Right lobe of liver (tissue), 6 donors: Measurements from ENCODE around the gene SLC7A4. TPM values are rescaled to one million over a fixed set of nuclear protein-coding genes. Genes with fewer than 3 reads are reported as not detected.

Experiments used
- ATAC-seq, 4 donors: fragments of 200-7000 bp; cut with Tn5 transposase; one replicate each; pipeline ENCODE4 v1.9.1; 2020; ENCODE audit warnings: mild to moderate bottlenecking in 4 of 4, moderate library complexity in 4 of 4
- DNase-seq, 3 donors: peaks; one replicate each; pipeline ENCODE4 v3.0.0-alpha.2; 2020
- H3K27ac ChIP-seq, 3 donors: fragments of 200-600 bp; one replicate each; pipeline ENCODE4 v1.8.0; 2022
- H3K27me3 ChIP-seq, 2 donors: fragments of 200-600 bp; one replicate each; pipeline ENCODE4 v1.8.0; 2022
- H3K36me3 ChIP-seq, 4 donors: fragments of 200-600 bp; sonication (generic) in 1 of 4; one replicate each; pipeline versions ENCODE4 v1.5.1 to v1.8.0; 2017 to 2022; ENCODE audit warnings: control low read depth in 1 of 4
- H3K4me1 ChIP-seq, 4 donors: fragments of 200-600 bp; sonication (generic) in 1 of 4; one replicate each; pipeline versions ENCODE4 v1.5.1 to v1.8.0; 2017 to 2022; ENCODE audit warnings: control low read depth in 1 of 4
- H3K4me3 ChIP-seq, 3 donors: fragments of 200-600 bp; one replicate each; pipeline ENCODE4 v1.8.0; 2022
- H3K9me3 ChIP-seq, 4 donors: fragments of 200-600 bp; sonication (generic) in 1 of 4; one replicate each; pipeline versions ENCODE4 v1.5.1 to v1.8.0; 2017 to 2022; ENCODE audit warnings: control low read depth in 1 of 4
- POLR2A ChIP-seq: fragments of 450-650 bp; IDR thresholded peaks from one replicate; pipeline ENCODE4 v1.6.1; 2017; ENCODE audit warnings: antibody characterized with exemption, mild to moderate bottlenecking
- WGBS: methylation state at CpG from one replicate; pipeline ENCODE4 v1.1.6; 2018; ENCODE audit warnings: low coverage, low lambda C conversion rate; ENCODE audit not compliant: insufficient coverage; ENCODE audit errors: missing lambda C conversion rate; 5-methylcytosine and 5-hydroxymethylcytosine counted together
- intact Hi-C, 2 donors: fragments of 100-400 bp; cut with DNase I; formaldehyde crosslinking; loops; one replicate each; pipeline versions ENCODE4 v1.11.2 to v1.14.1; 2022
- total RNA-seq, 6 experiments: library from RNA; depleted of rRNA in 2 of 6; stranded (reverse); fragments of >200 nt in 2 of 6; fragmentation: NEBNext Ultra II Directional in 3 of 6; extraction: Animal tissue kit (Norgen Biotek cat#: 25700) in 3 of 6; gene quantifications; one replicate each; pipeline versions ENCODE4 v1.1.0 to v1.2.4, GENCODE V29; 2016 to 2023
- TF ChIP-seq, protein P1 (sequence below), 4 donors: fragments of 200-600 bp in 3 of 4; fragments of 450-650 bp in 1 of 4; IDR thresholded peaks; one replicate each; pipeline versions ENCODE4 v1.5.1 to v1.8.0; 2016 to 2022; ENCODE audit warnings: antibody characterized with exemption in 4 of 4, mild to moderate bottlenecking in 2 of 4
- donor health status: DM: no; HTN: yes; CAD: no.
- donor health status: DM: no; HTN: no; CAD: no.
- donor health status: DM: no; HTN: no; CAD: no.
- donor health status: DM: no; HTN: yes; CAD: no.
- donor health status: DM: no; HTN: yes; CAD: no.

Gene SLC7A4
- total RNA-seq, 6 experiments from 2014 or later = 0.12 to 0.35 (median 0.18) TPM; not detected in 1

DNA sequence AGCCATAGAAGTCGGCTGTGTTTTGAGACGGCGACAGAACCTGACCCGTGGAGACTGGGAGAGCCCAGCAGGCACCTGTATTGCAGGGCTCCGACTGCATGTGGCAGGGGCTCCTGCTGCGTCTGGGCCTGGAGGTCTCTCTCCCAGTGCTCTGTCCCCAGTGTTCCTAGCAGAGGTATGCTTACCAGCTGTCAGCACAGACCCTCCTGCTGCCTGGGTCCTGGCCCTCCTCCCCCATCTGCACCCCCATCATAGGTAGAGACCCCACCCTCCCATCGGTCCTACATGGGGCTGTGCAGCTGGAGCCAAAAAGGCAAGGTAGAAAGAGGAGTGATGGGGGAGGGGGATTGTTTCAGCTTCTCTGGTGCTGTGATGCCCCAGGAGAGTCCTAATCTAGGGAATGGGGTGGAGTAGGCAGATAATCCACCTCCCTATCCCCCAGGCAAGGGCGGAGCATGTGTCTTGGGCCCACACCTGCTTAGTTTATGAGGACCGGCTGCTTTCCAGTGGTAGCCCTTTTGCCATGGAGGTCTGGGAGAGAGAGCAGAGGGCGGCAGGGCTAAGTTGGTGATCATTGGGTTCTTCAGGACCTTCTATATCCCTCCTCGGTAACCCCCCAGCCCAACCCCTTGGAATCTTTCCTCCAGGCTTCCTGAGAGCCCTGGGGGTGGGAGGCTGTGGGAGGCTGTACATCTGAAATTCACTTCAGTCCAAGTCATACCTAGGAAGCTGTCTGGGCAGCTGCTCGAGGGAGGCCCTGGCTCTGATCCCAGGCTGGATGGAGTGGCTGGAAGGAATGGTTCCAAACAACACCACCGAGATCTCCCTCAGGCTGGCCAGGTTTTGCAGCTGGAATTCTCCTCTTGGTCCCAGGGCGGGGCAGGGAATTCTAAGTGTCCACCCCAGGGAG lies 5.3 kb downstream of the SLC7A4 start:
- DNase-seq (no peak), ATAC-seq (no peak)
- intact Hi-C loops = no loop called here

DNA sequence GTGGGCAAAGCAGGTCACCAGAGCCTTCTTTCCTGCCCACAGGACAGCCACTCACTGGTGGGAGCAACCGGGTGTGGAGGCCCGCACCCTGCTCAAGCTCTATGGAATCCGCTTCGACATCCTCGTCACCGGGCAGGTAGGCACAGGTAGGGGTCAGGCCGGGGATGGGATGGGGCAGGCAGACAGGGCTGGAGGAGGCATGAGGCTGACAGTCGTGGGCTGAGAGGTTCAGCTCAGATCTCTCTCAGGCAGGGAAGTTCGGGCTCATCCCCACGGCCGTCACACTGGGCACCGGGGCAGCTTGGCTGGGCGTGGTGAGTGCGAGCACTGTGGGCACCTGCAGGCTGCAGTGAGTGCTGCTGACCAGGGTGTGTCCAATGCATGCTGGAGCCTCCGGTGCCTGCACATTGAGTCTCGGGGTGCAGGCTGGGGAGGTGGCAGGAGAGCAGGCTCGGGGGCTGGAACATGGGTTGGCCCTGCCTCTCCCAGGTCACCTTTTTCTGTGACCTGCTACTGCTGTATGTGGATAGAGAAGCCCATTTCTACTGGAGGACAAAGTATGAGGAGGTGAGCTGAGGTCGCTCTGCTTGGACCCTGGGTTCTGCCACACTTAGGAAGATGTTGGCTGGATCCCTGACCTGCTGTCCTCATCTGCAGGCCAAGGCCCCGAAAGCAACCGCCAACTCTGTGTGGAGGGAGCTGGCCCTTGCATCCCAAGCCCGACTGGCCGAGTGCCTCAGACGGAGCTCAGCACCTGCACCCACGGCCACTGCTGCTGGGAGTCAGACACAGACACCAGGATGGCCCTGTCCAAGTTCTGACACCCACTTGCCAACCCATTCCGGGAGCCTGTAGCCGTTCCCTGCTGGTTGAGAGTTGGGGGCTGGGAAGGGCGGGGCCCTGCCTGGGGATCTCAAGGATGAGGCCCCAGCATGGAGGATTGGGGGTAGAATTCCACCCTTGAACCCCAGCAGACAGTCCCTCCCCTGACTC lies 6.3 kb downstream of the SLC7A4 start:
- no peak overlapping the region for H3K4me3 ChIP-seq
- WGBS = 78% methylated on average over 4 of the region's 27 CpGs
- no peak overlapping the region for H3K27ac ChIP-seq
- H3K27me3 ChIP-seq = no peaks in the 10 kb centered on the region
- H3K36me3 ChIP-seq = no peaks in the 10 kb centered on the region
- DNase-seq (no peak), ATAC-seq (no peak)
- intact Hi-C loops = no loop called here
- no peaks in the 10 kb centered on the region for H3K9me3 ChIP-seq
- TF ChIP-seq, protein P1, sequence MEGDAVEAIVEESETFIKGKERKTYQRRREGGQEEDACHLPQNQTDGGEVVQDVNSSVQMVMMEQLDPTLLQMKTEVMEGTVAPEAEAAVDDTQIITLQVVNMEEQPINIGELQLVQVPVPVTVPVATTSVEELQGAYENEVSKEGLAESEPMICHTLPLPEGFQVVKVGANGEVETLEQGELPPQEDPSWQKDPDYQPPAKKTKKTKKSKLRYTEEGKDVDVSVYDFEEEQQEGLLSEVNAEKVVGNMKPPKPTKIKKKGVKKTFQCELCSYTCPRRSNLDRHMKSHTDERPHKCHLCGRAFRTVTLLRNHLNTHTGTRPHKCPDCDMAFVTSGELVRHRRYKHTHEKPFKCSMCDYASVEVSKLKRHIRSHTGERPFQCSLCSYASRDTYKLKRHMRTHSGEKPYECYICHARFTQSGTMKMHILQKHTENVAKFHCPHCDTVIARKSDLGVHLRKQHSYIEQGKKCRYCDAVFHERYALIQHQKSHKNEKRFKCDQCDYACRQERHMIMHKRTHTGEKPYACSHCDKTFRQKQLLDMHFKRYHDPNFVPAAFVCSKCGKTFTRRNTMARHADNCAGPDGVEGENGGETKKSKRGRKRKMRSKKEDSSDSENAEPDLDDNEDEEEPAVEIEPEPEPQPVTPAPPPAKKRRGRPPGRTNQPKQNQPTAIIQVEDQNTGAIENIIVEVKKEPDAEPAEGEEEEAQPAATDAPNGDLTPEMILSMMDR (IDR thresholded peaks at IDR 0.05) = no peak
- TF ChIP-seq POLR2A = no peak
- no peaks in the 10 kb centered on the region for H3K4me1 ChIP-seq

More for the DNA sequence above, 5.3 kb downstream of the SLC7A4 start:
- TF ChIP-seq POLR2A = no peak
- TF ChIP-seq, protein P1 (IDR thresholded peaks at IDR 0.05) = no peak
- Histone ChIP-seq H3K4me1 (no peaks in the 10 kb centered on the region), H3K9me3 (no peaks in the 10 kb centered on the region), H3K27ac (no peak overlapping the region), H3K36me3 (no peaks in the 10 kb centered on the region), H3K4me3 (no peak overlapping the region), H3K27me3 (no peaks in the 10 kb centered on the region)
- 96% methylated on average over 5 of the region's 14 CpGs for WGBS

DNA sequence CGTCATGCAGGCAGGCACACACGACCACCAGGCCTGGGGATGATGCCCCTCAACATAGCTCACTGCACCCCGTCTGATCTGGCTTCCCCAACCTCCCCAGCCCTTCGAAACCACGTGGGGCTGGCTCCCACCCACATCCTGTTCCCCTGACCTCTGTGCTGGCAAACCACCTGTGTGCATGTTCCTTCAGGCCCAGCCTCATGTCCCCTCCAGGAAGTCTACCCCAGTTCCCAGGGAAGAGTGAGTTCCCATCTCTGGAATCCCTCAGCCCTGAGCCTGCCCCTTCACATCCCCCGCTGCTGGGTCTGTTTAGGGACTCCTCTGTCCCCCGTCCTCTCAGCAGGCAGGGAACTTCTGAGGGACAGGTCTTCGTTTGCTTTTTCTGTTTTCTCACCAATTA lies 7.1 kb downstream of the SLC7A4 start:
- TF ChIP-seq, protein P1 (IDR thresholded peaks at IDR 0.05) = no peak
- TF ChIP-seq POLR2A = no peak
- Histone ChIP-seq H3K9me3 (no peaks in the 10 kb centered on the region), H3K36me3 (no peaks in the 10 kb centered on the region), H3K27me3 (no peaks in the 10 kb centered on the region), H3K27ac (no peak overlapping the region), H3K4me3 (no peak overlapping the region), H3K4me1 (no peaks in the 10 kb centered on the region)
- ATAC-seq (no peak), DNase-seq (no peak)
- intact Hi-C loops = no loop called here
- 40% methylated on average over 5 of the region's 8 CpGs for WGBS

DNA sequence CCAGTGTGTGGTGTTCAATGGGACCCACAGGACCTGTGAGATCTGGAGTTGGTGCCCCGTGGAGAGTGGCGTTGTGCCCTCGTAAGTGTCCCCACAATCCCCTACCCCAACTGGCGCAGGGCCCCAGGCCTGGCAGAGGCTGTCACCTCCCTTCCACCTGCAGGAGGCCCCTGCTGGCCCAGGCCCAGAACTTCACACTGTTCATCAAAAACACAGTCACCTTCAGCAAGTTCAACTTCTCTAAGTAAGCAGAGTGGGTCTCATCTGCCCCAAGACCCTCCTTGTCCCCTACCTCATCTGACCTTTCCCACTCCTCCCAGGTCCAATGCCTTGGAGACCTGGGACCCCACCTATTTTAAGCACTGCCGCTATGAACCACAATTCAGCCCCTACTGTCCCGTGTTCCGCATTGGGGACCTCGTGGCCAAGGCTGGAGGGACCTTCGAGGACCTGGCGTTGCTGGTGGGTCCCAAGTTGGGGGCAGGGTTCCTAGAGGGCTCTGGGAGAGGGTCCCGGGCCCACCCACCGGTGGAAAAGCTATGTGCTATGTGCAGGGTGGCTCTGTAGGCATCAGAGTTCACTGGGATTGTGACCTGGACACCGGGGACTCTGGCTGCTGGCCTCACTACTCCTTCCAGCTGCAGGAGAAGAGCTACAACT lies 9.3 kb downstream of the SLC7A4 start:
- DNase-seq = no peak

More for the DNA sequence above, 9.3 kb downstream of the SLC7A4 start:
- intact Hi-C loops = no loop called here
- Histone ChIP-seq H3K9me3 (no peaks in the 10 kb centered on the region), H3K27ac (no peak overlapping the region), H3K4me3 (no peak overlapping the region), H3K27me3 (no peaks in the 10 kb centered on the region), H3K4me1 (no peaks in the 10 kb centered on the region), H3K36me3 (no peaks in the 10 kb centered on the region)
- no peak for ATAC-seq
- whole genome bisulfite sequencing = 100% methylated on average over 1 of the region's 13 CpGs
- TF ChIP-seq, protein P1 (IDR thresholded peaks at IDR 0.05) = no peak
- no peak for TF ChIP-seq POLR2A
